GM21723 (cell line): ENCODE results near the gene IRS1.

Experiments used
- ATAC-seq: cut with Tn5 transposase; IDR thresholded peaks from one replicate; pipeline ENCODE4 v1.9.1; 2021; ENCODE audit warnings: mild to moderate bottlenecking, moderate library complexity; ENCODE audit not compliant: unreplicated experiment

The IRS1 gene

DNA sequence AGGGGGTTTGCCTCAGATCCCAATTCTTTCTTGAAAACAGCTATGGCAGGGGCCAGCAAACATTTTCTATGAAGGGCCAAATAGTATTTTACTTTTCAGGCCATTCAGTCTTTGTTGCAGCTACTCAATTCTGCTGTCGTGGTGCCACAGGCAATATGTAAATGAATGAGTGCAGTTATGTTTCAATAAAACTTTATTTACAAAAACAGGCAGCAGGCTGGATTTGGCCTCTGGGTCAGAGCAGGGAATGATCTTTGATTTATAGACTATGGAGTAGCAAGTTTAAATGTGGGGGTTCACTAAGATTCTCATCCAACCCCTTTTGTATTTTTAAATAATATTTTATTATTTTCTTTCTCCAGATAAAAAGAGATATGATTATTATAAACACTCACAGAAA lies 72.4 kb downstream of the IRS1 start:
- ATAC-seq = no peak

- ATAC-seq = no peak
These were observed 73.1 kb downstream of the IRS1 start for GRCh38 chr2:226726546-226726945.

DNA sequence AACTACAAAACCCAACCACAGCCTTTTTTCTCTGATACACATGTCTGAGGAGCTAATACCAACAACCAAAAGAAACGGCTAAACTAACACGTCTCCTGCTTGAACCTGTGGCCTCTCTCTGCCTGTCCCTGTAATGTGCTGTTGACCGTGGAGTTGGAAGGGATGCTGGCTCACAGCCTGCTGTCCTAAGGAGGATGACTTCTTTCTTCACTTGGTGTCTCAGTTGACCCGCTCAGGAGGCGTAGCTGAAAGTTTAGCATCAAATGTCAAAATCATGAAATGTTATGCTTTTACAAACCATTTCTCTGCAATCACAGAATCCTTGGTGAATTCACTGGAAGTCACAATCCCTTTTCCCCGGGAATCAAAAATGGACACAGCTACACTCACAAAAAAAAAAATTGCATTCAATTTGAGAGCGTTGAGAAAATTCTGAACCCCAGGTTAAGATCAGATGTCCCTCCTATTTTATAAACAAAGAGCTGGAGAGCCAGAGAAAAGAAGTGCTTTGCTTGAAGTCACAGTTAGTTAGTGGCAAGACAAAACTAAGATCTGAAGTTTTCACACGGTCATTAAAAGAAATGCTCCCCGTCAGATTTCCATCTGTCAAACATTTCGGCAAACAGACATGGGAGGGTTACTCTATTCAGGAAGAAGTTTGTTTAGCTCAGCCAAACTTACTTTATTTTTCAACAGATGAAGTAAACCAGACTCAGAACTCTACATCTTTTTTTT lies 74.3 kb downstream of the IRS1 start:
- ATAC-seq = no peak

- no peak for ATAC-seq
These were observed 78.1 kb downstream of the IRS1 start for GRCh38 chr2:226721541-226721940.

- ATAC-seq = no peak
These were observed 78.7 kb downstream of the IRS1 start for GRCh38 chr2:226720948-226721347.

DNA sequence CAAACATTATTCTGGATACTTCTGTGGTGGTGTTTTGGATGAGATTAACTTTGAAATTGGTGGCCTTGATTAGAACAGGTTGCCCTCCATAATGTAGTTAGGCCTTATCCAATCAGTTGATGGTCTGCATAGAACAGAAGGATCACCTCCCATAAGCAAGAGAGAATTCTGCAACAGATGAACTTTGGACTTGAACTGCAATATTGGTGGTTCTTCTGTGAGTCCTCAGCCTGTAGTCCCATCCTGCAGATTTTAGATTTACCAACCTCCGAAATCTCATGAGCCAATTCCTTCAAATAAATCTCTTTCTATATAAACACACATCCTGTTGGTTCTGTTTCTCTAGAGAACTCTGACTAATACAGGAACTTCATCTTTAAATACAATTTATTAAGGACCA lies 81.9 kb downstream of the IRS1 start:
- no peak for ATAC-seq

- peak; percentile 56 for ATAC-seq
These were observed 83.5 kb downstream of the IRS1 start for GRCh38 chr2:226716126-226716525.

DNA sequence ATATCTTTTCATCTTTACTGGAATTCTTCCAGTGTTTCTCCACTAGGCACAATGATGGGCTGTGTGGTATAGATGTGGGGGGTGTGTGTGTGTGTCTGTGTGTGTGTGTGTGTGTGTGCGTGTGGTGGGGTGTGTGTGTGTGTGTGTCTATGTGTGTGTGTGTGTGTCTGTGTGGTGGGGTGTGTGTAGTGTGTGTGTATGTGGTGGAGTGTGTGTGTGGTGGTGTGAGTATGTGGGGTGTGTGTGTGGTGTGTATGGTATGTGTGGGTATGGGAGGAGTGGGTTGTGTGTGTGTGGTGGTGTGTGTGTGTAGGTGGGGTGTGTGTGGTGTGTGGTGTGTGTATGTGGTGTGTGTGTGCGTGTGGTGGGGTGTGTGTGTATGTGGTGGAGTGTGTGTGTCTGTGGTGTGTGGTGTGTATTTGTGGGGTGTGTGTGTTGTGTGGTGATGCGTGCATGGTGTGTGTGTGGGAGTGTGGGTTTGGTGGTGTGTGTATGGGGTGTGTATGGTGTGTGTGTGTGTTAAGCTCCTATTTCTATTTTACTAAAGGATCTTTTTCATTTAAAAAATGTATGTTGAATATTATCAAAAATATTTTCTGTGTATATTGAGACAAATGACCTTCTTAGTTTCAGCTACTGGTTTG lies 84.2 kb downstream of the IRS1 start:
- peak; percentile 19 for ATAC-seq

- ATAC-seq = no peak
These were observed 86.7 kb downstream of the IRS1 start for GRCh38 chr2:226712941-226713340.

DNA sequence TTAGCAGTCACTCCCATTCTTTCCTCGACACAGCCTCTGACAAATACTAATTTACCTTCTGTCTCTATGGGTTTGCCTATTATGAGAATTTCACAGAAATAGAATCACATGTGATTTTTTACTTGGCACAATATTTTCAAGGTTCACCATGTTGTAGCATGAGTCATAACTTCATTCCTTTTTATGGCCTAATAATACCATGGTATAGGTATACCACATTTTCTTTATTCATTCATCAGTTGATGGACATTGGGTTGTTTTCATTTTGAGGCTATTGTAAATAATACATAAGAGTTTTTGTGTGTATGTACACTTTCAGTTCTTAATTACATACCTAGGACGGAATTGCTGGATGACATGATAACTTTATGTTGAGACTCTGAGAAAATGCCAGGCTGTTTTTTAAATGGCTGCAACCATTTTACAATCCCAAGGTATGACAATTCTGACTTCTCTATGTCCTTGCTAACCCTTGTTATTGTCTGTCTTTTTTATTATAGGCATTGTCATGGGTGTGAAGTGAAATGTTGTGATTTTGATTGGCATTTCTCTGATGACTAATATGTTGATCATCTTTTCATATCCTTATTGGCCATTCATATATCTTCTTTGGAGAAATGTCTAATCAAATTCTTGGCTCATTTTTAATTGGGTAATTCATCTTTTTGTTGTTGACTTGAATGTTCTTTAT lies 87.9 kb downstream of the IRS1 start:
- ATAC-seq = no peak

- ATAC-seq = no peak
These were observed 92.1 kb downstream of the IRS1 start for GRCh38 chr2:226707499-226707898.

GRCh38 chr2:226705965-226706364 lies 93.7 kb downstream of the IRS1 start:
- ATAC-seq = no peak

GRCh38 chr2:226705133-226705886 lies 94.3 kb downstream of the IRS1 start:
- ATAC-seq = no peak

DNA sequence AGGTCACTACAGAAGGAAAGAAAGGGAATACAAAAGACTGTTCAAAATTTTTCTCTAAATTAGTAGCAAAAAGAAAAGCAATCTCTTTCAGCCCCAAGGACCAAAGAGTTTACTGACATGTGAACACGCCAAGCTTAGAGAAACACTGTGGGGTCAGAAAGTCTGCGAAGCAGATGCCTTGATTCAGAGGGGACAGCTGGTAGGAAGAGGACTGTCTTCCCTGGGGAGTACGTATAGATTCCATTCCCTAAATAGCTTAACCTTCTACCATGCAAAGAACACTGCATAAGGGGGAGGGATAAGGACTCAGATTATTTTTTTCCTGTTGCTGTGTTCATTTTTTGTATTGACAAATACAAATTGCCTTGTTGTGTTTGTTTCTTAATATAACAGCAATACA lies 96.1 kb downstream of the IRS1 start:
- no peak for ATAC-seq

DNA sequence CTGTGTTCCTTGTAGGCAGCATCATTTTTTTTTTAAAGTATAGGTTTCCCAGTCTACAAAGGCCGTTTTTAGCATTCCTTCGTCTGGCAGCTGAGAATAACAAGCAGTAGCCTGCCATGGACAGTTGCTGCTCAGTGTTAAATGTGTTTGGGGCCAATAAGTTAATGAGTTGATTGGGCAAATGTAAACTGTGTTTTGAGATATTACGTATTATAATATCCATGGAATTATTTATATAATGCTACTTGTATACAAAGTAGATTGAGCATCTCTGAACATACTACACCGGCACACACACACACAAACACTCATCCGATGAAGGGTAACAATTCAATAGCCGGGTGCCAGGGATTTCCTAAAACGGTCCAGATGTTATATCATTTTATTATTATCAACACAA lies 97.2 kb downstream of the IRS1 start:
- no peak for ATAC-seq

- ATAC-seq = peak; percentile 87
These were observed 98.6 kb downstream of the IRS1 start for GRCh38 chr2:226701052-226701451.

DNA sequence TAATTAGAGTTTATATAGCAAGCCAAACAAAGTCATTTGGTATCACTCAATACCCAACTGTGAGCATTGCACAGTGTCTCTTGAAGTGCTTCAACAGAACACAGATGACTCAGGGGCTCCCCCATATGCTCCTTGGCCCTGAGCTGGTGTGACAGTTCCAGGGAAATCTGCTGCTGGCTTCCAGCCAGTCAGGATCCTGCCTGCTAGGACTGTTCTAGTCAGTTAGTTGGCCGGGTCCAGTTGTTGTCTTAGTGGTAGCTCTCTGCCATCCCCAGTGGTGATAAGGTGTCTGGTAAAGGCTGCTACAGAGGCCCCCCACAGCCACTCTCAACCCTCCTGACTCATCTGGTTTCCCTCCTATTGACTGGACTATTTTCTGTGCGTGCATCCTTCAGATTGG lies 100.3 kb downstream of the IRS1 start:
- ATAC-seq = no peak

- ATAC-seq = no peak
These were observed 100.9 kb downstream of the IRS1 start for GRCh38 chr2:226698671-226699070.

- no peak for ATAC-seq
These were observed 104.9 kb downstream of the IRS1 start for GRCh38 chr2:226694586-226695284.

- ATAC-seq = no peak
These were observed 105.5 kb downstream of the IRS1 start for GRCh38 chr2:226694149-226694548.

DNA sequence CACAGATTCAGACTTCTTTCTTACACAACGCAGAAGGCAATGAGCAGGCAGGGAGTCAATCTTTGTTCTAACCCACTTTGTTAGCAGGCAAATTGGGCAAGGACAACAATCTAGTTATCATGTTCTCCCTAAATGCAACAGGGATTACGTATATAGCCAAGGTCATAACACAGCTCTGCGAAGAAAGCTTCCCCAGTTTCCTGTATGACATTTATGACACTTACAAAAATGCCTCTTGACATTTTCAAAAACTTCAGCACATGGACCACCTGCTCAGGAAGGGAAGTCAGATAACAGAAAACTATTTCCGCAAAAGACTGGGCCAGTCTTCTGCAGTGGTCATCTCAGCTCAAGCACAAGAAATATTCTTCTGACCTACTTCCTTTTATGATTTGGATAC lies 106.1 kb downstream of the IRS1 start:
- no peak for ATAC-seq
